LNCaP clone FGC (cell line): ENCODE measurements around the gene DCP1A.

Experiments used
- DNase-seq: peaks from one replicate; pipeline ENCODE4 v3.0.0-alpha.2; 2011; ENCODE audit warnings: low read depth
- H3K4me3 ChIP-seq: 2 replicates; pipeline ENCODE4 v1.5.1; 2011; ENCODE audit warnings: mild to moderate bottlenecking, low read depth, low read length, control low read depth
- CTCF ChIP-seq: IDR thresholded peaks from 2 replicates; pipeline ENCODE4 v1.5.1; 2012; ENCODE audit warnings: mild to moderate bottlenecking; ENCODE audit not compliant: control insufficient read depth, insufficient read depth; ENCODE audit errors: extremely low read depth

Gene DCP1A

GRCh38 chr3:53234841-53235232 is 112.5 kb downstream of the DCP1A start:
- no peak overlapping the region for H3K4me3 ChIP-seq
- no peak for TF ChIP-seq CTCF
- DNase-seq, result no peak

DNA sequence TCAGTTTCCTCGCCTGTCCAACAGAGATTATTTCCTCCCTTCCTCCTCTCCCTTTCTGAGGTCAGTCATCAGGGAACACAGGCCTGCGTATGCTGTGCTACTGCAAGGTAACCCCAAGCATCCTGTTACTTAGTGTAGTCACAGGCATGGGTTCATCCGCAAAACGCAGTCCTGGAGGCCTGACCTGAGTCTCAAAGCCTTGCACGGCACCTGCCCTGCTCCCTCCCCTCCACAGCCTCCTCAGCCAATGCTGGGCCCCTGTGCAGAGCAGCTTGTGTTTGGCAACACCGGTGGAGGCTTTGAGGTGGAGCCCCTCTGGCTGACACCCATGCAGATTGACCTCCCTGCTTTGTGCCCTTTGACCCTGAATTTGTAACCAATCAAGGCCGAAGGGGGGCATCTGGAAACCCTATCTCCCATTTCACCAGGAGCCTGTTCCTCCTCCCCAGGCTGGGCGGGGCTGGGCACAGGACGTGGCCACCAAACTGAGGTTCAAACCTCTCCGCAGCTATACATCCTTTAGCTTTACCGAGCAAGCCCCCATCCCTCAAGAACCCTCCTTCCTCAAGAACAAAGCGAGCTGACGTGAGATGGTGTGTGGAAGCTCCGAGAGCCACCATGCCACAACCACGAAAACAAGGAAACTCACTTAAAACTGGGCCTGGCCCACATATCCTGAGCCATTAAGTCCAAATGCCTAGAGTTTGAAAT is 113.1 kb downstream of the DCP1A start:
- no peak overlapping the region for H3K4me3 ChIP-seq
- no peak for DNase-seq
- TF ChIP-seq CTCF, result no peak
